Posterior vena cava (tissue), 2 donors: ENCODE measurements around the gene C10orf53. TPM values are rescaled to one million over a fixed set of nuclear protein-coding genes. Genes with fewer than 3 reads are reported as not detected.
A peak's percentile ranks its signal among the peaks of the same experiment; 100 is the strongest.

Experiments
- DNase-seq: peaks from one replicate; pipeline ENCODE4 v3.0.0-alpha.2; 2020; ENCODE audit warnings: low spot score
- intact Hi-C, 2 donors: fragments of 100-400 bp; cut with DNase I; formaldehyde crosslinking; loops; one replicate each; pipeline versions ENCODE4 v1.14.1 to v1.14.2; 2022 to 2023
- long read RNA-seq, 2 donors: library from polyadenylated mRNA; unstranded; transcript quantifications; one replicate each; pipeline ENCODE4 v2.0.0, GENCODE V29; 2020 to 2021
- total RNA-seq, 2 donors: library from RNA; stranded (reverse); fragmentation: NEBNext Ultra II Directional; extraction: Animal tissue kit (Norgen Biotek cat#: 25700); gene quantifications; one replicate each; pipeline ENCODE4 v1.2.1, GENCODE V29; 2021
- donor health status: DM: yes; HTN: yes; CAD: no.
- donor health status: DM: yes; HTN: yes; CAD: no.

Gene C10orf53
- total RNA-seq, result not detected
- long read RNA-seq, donor 1, result 0 reads
- long read RNA-seq, donor 2, result 0 reads

- DNase-seq, result no peak
- intact Hi-C loops, result no loop called here
Observed at GRCh38 chr10:49679480-49679893, at the start of gene C10orf53. Gene C10orf53, plus strand, starts transcription at chr10:49679651. Its CDS starts 47 bp downstream, at chr10:49679698.

GRCh38 chr10:49631975-49632374, 47.5 kb upstream of the C10orf53 start:
- intact Hi-C loops, result loop anchor here in 1 of 2 donors (5.0 kb wide), 1 partner anchor 700 kb away; no protein-coding TSS in a partner anchor
- DNase-seq, result no peak

GRCh38 chr10:49632406-49633317, 46.8 kb upstream of the C10orf53 start:
- intact Hi-C loops, result loop anchor here in 1 of 2 donors (5.0 kb wide), 1 partner anchor 700 kb away; no protein-coding TSS in a partner anchor
- DNase-seq, result peak; percentile 52

- intact Hi-C loops, result loop anchor here in 1 of 2 donors (5.0 kb wide), 1 partner anchor 701 kb away; no protein-coding TSS in a partner anchor
- peak; percentile 45 for DNase-seq
Observed at GRCh38 chr10:49633327-49634068, 46.0 kb upstream of the C10orf53 start.

- DNase-seq, result peak; percentile 25
- intact Hi-C loops, result loop anchor here in 1 of 2 donors (5.0 kb wide), 1 partner anchor 702 kb away; no protein-coding TSS in a partner anchor
Observed at GRCh38 chr10:49634069-49634660, 45.3 kb upstream of the C10orf53 start.

- intact Hi-C loops, result no loop called here
- peak; percentile 43 for DNase-seq
Observed at GRCh38 chr10:49642311-49642710, 37.1 kb upstream of the C10orf53 start.

- DNase-seq, result peak; percentile 30
- intact Hi-C loops, result no loop called here
Observed at GRCh38 chr10:49643241-49644034, 36.0 kb upstream of the C10orf53 start.

GRCh38 chr10:49644035-49644646, 35.3 kb upstream of the C10orf53 start:
- intact Hi-C loops, result no loop called here
- DNase-seq, result peak; percentile 30

- intact Hi-C loops, result no loop called here
- DNase-seq, result no peak
Observed at GRCh38 chr10:49645417-49645816, 34.0 kb upstream of the C10orf53 start.

GRCh38 chr10:49645871-49646870, 33.3 kb upstream of the C10orf53 start:
- intact Hi-C loops, result no loop called here
- no peak for DNase-seq

GRCh38 chr10:49647554-49647953, 31.9 kb upstream of the C10orf53 start:
- intact Hi-C loops, result no loop called here
- no peak for DNase-seq

- intact Hi-C loops, result no loop called here
- no peak for DNase-seq
Observed at GRCh38 chr10:49647985-49648795, 31.3 kb upstream of the C10orf53 start.

GRCh38 chr10:49649294-49649693, 30.2 kb upstream of the C10orf53 start:
- intact Hi-C loops, result no loop called here
- no peak for DNase-seq

- intact Hi-C loops, result no loop called here
- no peak for DNase-seq
Observed at GRCh38 chr10:49649936-49650723, 29.3 kb upstream of the C10orf53 start.

- intact Hi-C loops, result no loop called here
- DNase-seq, result no peak
Observed at GRCh38 chr10:49650724-49651034, 28.8 kb upstream of the C10orf53 start.
